AG04450 (cell line): Measurements from ENCODE around the gene POU6F2. TPM values are rescaled to one million over a fixed set of nuclear protein-coding genes. Genes with fewer than 3 reads are reported as not detected.

Experiments
- CTCF ChIA-PET: fragments of 300-600, 350-600 bp; formaldehyde crosslinking; extraction: SDS; loops from one replicate; lab custom pipeline; 2022; ENCODE audit warnings: antibody characterized with exemption, inconsistent platforms; lab: Charles Lee
- POLR2A ChIA-PET: fragments of 350-600 bp; formaldehyde crosslinking; extraction: SDS; loops from one replicate; lab custom pipeline; 2021; ENCODE audit warnings: antibody characterized with exemption, inconsistent platforms; lab: Yijun Ruan, JAX
- DNase-seq: peaks from one replicate; pipeline ENCODE4 v3.0.0-alpha.2; 2011; ENCODE audit warnings: low read depth, low spot score
- H3K27ac ChIP-seq: one replicate; pipeline ENCODE4 v1.5.1; 2012; ENCODE audit warnings: low read depth, low read length, control low read depth
- H3K27me3 ChIP-seq: one replicate; pipeline ENCODE4 v1.6.0; 2012; ENCODE audit warnings: low read length; ENCODE audit not compliant: control insufficient read depth, insufficient read depth
- H3K4me3 ChIP-seq: 2 replicates; pipeline ENCODE4 v1.5.1; 2011; ENCODE audit warnings: mild to moderate bottlenecking, low read depth, low read length, control low read depth
- H3K9me3 ChIP-seq: 2 replicates; pipeline ENCODE4 v1.5.1; 2012; ENCODE audit warnings: low read length; ENCODE audit not compliant: control insufficient read depth, insufficient read depth
- CTCF ChIP-seq: IDR thresholded peaks from 2 replicates; pipeline ENCODE4 v1.5.1; 2011; ENCODE audit warnings: low read depth, low read length, control low read depth, inconsistent platforms
- polyA plus RNA-seq: library from polyadenylated mRNA; depleted of rRNA; stranded (reverse); fragments of >200 nt; gene quantifications from 2 replicates; pipeline ENCODE4 v1.2.3, GENCODE V29; 2011

POU6F2 gene
- polyA plus RNA-seq, 1 experiment: not detected

GRCh38 chr7:39367451-39367850, 389.7 kb downstream of the POU6F2 start:
- Histone ChIP-seq H3K9me3 (no peaks in the 10 kb centered on the region), H3K4me3 (no peak overlapping the region), H3K27me3 (no peaks in the 10 kb centered on the region), H3K27ac (no peak overlapping the region)
- ChIA-PET CTCF (no interaction called here), POLR2A (no interaction called here)
- no peak for TF ChIP-seq CTCF
- no peak for DNase-seq

GRCh38 chr7:39367943-39368342, 390.2 kb downstream of the POU6F2 start:
- H3K27me3 ChIP-seq: no peaks in the 10 kb centered on the region
- POLR2A ChIA-PET: no interaction called here
- no peak overlapping the region for H3K27ac ChIP-seq
- H3K4me3 ChIP-seq: no peak overlapping the region
- H3K9me3 ChIP-seq: no peaks in the 10 kb centered on the region
- no peak for TF ChIP-seq CTCF
- DNase-seq: no peak
- CTCF ChIA-PET: no interaction called here

- ChIA-PET POLR2A (no interaction called here), CTCF (no interaction called here)
- Histone ChIP-seq H3K9me3 (no peaks in the 10 kb centered on the region), H3K27me3 (no peaks in the 10 kb centered on the region), H3K4me3 (no peak overlapping the region), H3K27ac (no peak overlapping the region)
- TF ChIP-seq CTCF: no peak
- no peak for DNase-seq
Observed at GRCh38 chr7:39372383-39372782, 394.7 kb downstream of the POU6F2 start.

GRCh38 chr7:39374436-39375040, 396.8 kb downstream of the POU6F2 start:
- H3K9me3 ChIP-seq: no peaks in the 10 kb centered on the region
- no peak overlapping the region for H3K27ac ChIP-seq
- ChIA-PET POLR2A (no interaction called here), CTCF (no interaction called here)
- DNase-seq: no peak
- no peak overlapping the region for H3K4me3 ChIP-seq
- TF ChIP-seq CTCF: no peak
- no peaks in the 10 kb centered on the region for H3K27me3 ChIP-seq

GRCh38 chr7:39375047-39375873, 397.6 kb downstream of the POU6F2 start:
- no peak for TF ChIP-seq CTCF
- CTCF ChIA-PET: no interaction called here
- no peaks in the 10 kb centered on the region for H3K27me3 ChIP-seq
- no peak overlapping the region for H3K27ac ChIP-seq
- no peaks in the 10 kb centered on the region for H3K9me3 ChIP-seq
- POLR2A ChIA-PET: no interaction called here
- H3K4me3 ChIP-seq: no peak overlapping the region
- no peak for DNase-seq
